Ectodermal cell (in vitro differentiated cells): ENCODE results near the gene OR51F2. TPM values are rescaled to one million over a fixed set of nuclear protein-coding genes. Genes with fewer than 3 reads are reported as not detected.
"Not testable (repeated sequence)": the region's sequence is repeated elsewhere in the genome, so short reads cannot be mapped to it uniquely, and the experiment has no call there.

Experiments used
- H3K27ac ChIP-seq: 2 replicates; pipeline ENCODE4 v1.7.0; 2013; ENCODE audit warnings: mild to moderate bottlenecking, low read depth, low read length; ENCODE audit not compliant: insufficient read depth, poor library complexity, severe bottlenecking
- H3K27me3 ChIP-seq: 2 replicates; pipeline ENCODE4 v1.7.0; 2013; ENCODE audit warnings: mild to moderate bottlenecking, low read length; ENCODE audit not compliant: insufficient read depth, control insufficient read depth, poor library complexity, severe bottlenecking
- H3K36me3 ChIP-seq: one replicate; pipeline ENCODE4 v1.7.0; 2013; ENCODE audit warnings: low read length; ENCODE audit not compliant: control insufficient read depth, insufficient read depth
- H3K4me1 ChIP-seq: one replicate; pipeline ENCODE4 v1.7.0; 2013; ENCODE audit warnings: low read length; ENCODE audit not compliant: control insufficient read depth, insufficient read depth
- H3K4me3 ChIP-seq: 2 replicates; pipeline ENCODE4 v1.7.0; 2013; ENCODE audit warnings: low read depth, low read length, control low read depth; ENCODE audit not compliant: insufficient read depth
- H3K9me3 ChIP-seq: 2 replicates; pipeline ENCODE4 v1.7.0; 2013; ENCODE audit warnings: mild to moderate bottlenecking, low read length, moderate library complexity; ENCODE audit not compliant: control insufficient read depth
- WGBS, 2 experiments: methylation state at CpG; one replicate each; pipeline ENCODE4 v1.1.7; 2013; ENCODE audit warnings: missing lambda C conversion rate in 2 of 2; 5-methylcytosine and 5-hydroxymethylcytosine counted together
- polyA plus RNA-seq, 4 experiments: library from polyadenylated mRNA; stranded (reverse); fragments of 50-300 nt; gene quantifications; one replicate each; pipeline ENCODE4 v1.2.3, GENCODE V29; 2013

Gene OR51F2
- polyA plus RNA-seq (2013, experiment 1 of 4) = not detected
- polyA plus RNA-seq (2013, experiment 2 of 4) = not detected
- not detected for polyA plus RNA-seq (2013, experiment 3 of 4)
- polyA plus RNA-seq (2013, experiment 4 of 4) = not detected

- WGBS, 2 experiments = 88 to 100% methylated on average over 1 of the region's 1 CpG
- Histone ChIP-seq H3K4me3 (no peak within 1 kb of the TSS), H3K27me3 (no peaks in the 10 kb centered on the region), H3K27ac (no peak within 1 kb of the TSS), H3K4me1 (no peaks in the 10 kb centered on the region), H3K9me3 (no peaks in the 10 kb centered on the region), H3K36me3 (no peaks in the 10 kb centered on the region)
Observed at GRCh38 chr11:4821021-4821420, at the start of gene OR51F2. OR51F2 (plus strand) TSS chr11:4821321; CDS start chr11:4821422, 101 bp downstream.

- Histone ChIP-seq H3K27ac (no peak overlapping the region), H3K4me3 (no peak overlapping the region), H3K27me3 (no peaks in the 10 kb centered on the region), H3K9me3 (no peaks in the 10 kb centered on the region), H3K4me1 (no peaks in the 10 kb centered on the region), H3K36me3 (no peaks in the 10 kb centered on the region)
- 76 to 88% methylated on average over 1 of the region's 1 CpG for WGBS, 2 experiments
Observed at GRCh38 chr11:4782454-4782853, 38.7 kb upstream of the OR51F2 start.

- no peaks in the 10 kb centered on the region for H3K9me3 ChIP-seq
- no peaks in the 10 kb centered on the region for H3K36me3 ChIP-seq
- H3K27me3 ChIP-seq = no peaks in the 10 kb centered on the region
- no peaks in the 10 kb centered on the region for H3K4me1 ChIP-seq
- no peak overlapping the region for H3K27ac ChIP-seq
- no peak overlapping the region for H3K4me3 ChIP-seq
- 43 to 96% methylated on average over 1 to 2 of the region's 2 CpGs for WGBS, 2 experiments
Observed at GRCh38 chr11:4797206-4797605, 23.9 kb upstream of the OR51F2 start.

GRCh38 chr11:4798427-4799183, 22.5 kb upstream of the OR51F2 start:
- Histone ChIP-seq H3K4me1 (no peaks in the 10 kb centered on the region), H3K36me3 (no peaks in the 10 kb centered on the region), H3K27ac (no peak overlapping the region), H3K27me3 (no peaks in the 10 kb centered on the region), H3K4me3 (no peak overlapping the region), H3K9me3 (no peaks in the 10 kb centered on the region)
- 93 to 95% methylated on average over 6 of the region's 6 CpGs for WGBS, 2 experiments

GRCh38 chr11:4801316-4801715, 19.8 kb upstream of the OR51F2 start:
- H3K36me3 ChIP-seq, H3K9me3 ChIP-seq, H3K27ac ChIP-seq, H3K4me3 ChIP-seq, H3K4me1 ChIP-seq, H3K27me3 ChIP-seq: not testable (repeated sequence)
- WGBS, 2 experiments = 77 to 90% methylated on average over 4 of the region's 5 CpGs

GRCh38 chr11:4804280-4804679, 16.8 kb upstream of the OR51F2 start, which contains the start of gene OR52R1:
OR52R1 (minus strand) TSS chr11:4804380; CDS start chr11:4804380, 0 bp downstream.
- no peaks in the 10 kb centered on the region for H3K9me3 ChIP-seq
- no peaks in the 10 kb centered on the region for H3K27me3 ChIP-seq
- H3K4me1 ChIP-seq = no peaks in the 10 kb centered on the region
- H3K36me3 ChIP-seq = no peaks in the 10 kb centered on the region
- no peak within 1 kb of the TSS for H3K4me3 ChIP-seq
- H3K27ac ChIP-seq = no peak within 1 kb of the TSS
- WGBS, 2 experiments = 90 to 96% methylated on average over 2 of the region's 3 CpGs

GRCh38 chr11:4808476-4808875, 12.6 kb upstream of the OR51F2 start:
- WGBS, 2 experiments = 86 to 90% methylated on average over 1 of the region's 1 CpG
- no peak overlapping the region for H3K4me3 ChIP-seq
- no peak overlapping the region for H3K27ac ChIP-seq
- no peaks in the 10 kb centered on the region for H3K4me1 ChIP-seq
- H3K36me3 ChIP-seq = no peaks in the 10 kb centered on the region
- H3K9me3 ChIP-seq = no peaks in the 10 kb centered on the region
- no peaks in the 10 kb centered on the region for H3K27me3 ChIP-seq

GRCh38 chr11:4809246-4809645, 11.9 kb upstream of the OR51F2 start:
- Histone ChIP-seq H3K27ac (no peak overlapping the region), H3K4me1 (no peaks in the 10 kb centered on the region), H3K4me3 (no peak overlapping the region), H3K9me3 (no peaks in the 10 kb centered on the region), H3K36me3 (no peaks in the 10 kb centered on the region), H3K27me3 (no peaks in the 10 kb centered on the region)
- no CpG with 5 or more reads among the region's 2 CpGs for WGBS, 2 experiments

GRCh38 chr11:4825132-4825531, 4.0 kb downstream of the OR51F2 start:
- Histone ChIP-seq H3K4me3 (no peak overlapping the region), H3K27me3 (no peaks in the 10 kb centered on the region), H3K9me3 (no peaks in the 10 kb centered on the region)

GRCh38 chr11:4826425-4826824, 5.3 kb downstream of the OR51F2 start:
- Histone ChIP-seq H3K36me3 (no peaks in the 10 kb centered on the region), H3K4me1 (no peaks in the 10 kb centered on the region), H3K4me3 (no peak overlapping the region), H3K27me3 (no peaks in the 10 kb centered on the region), H3K27ac (no peak overlapping the region), H3K9me3 (no peaks in the 10 kb centered on the region)

More at GRCh38 chr11:4825132-4825531, 4.0 kb downstream of the OR51F2 start:
- no peaks in the 10 kb centered on the region for H3K4me1 ChIP-seq
- no peaks in the 10 kb centered on the region for H3K36me3 ChIP-seq
- no peak overlapping the region for H3K27ac ChIP-seq
